A549 (cell line): ENCODE results near the gene SLC30A7. TPM values are rescaled to one million over a fixed set of nuclear protein-coding genes. Genes with fewer than 3 reads are reported as not detected.
A peak's percentile ranks its signal among the peaks of the same experiment; 100 is the strongest.

Experiments
- ATAC-seq, 2 experiments: fragments of 200-7000 bp in 1 of 2; fragments of >200 bp in 1 of 2; cut with Nextera tagmentation in 1 of 2; cut with Tn5 transposase in 1 of 2; 3 replicates each; pipeline versions ENCODE4 v1.8.0 to v1.9.1; 2018 to 2020; ENCODE audit warnings: mild to moderate bottlenecking in 1 of 2, moderate library complexity in 1 of 2
- CTCF ChIA-PET: fragments of 300-600 bp; sonication (Branson Sonifier 250); formaldehyde crosslinking; extraction: SDS; loops from one replicate; lab custom pipeline; 2021; ENCODE audit warnings: antibody characterized with exemption, inconsistent platforms; lab: Yijun Ruan, JAX
- POLR2A ChIA-PET: fragments of 350-600 bp; formaldehyde crosslinking; extraction: SDS; loops from one replicate; lab custom pipeline; 2021; ENCODE audit warnings: antibody characterized with exemption, inconsistent platforms; lab: Yijun Ruan, JAX
- DNase-seq, 2 experiments: peaks; one replicate each; pipeline versions ENCODE4 v3.0.0 to v3.0.0-alpha.2; 2011 to 2016; ENCODE audit warnings: low read depth in 1 of 2, low spot score in 1 of 2
- FAIRE-seq: peaks from 2 replicates; lab custom pipeline; 2011; peaks lifted over from hg19 to GRCh38; lab: Jason Lieb, UNC
- H3K27ac ChIP-seq, 2 experiments: fragments of >200 bp; sonication (Bioruptor Twin); formaldehyde crosslinking; 3 replicates each; pipeline ENCODE4 v1.5.1; 2016 to 2017
- H3K4me1 ChIP-seq: fragments of >200 bp; sonication (Bioruptor Twin); formaldehyde crosslinking; 3 replicates; pipeline ENCODE4 v1.6.1; 2016
- H3K4me2 ChIP-seq: fragments of >200 bp; sonication (Bioruptor Twin); formaldehyde crosslinking; 3 replicates; pipeline ENCODE4 v1.6.1; 2016
- H3K4me3 ChIP-seq: fragments of >200 bp; sonication (Bioruptor Twin); formaldehyde crosslinking; 3 replicates; pipeline ENCODE4 v1.5.1; 2016
- H3K9me3 ChIP-seq: fragments of >200 bp; sonication (Bioruptor Twin); formaldehyde crosslinking; 3 replicates; pipeline ENCODE4 v1.6.1; 2016
- CBX8 ChIP-seq: fragments of 200-600 bp; sonication (generic); IDR thresholded peaks from 2 replicates; pipeline ENCODE4 v1.6.1; 2016
- CEBPB ChIP-seq, 2 experiments: fragments of >200 bp in 1 of 2; sonication (Bioruptor Twin) in 1 of 2; formaldehyde crosslinking in 1 of 2; IDR thresholded peaks; 2 replicates each; pipeline ENCODE4 v1.6.1; 2012 to 2016
- CTCF ChIP-seq: fragments of >200 bp; sonication (Bioruptor Twin); formaldehyde crosslinking; IDR thresholded peaks from 3 replicates; pipeline ENCODE4 v1.5.1; 2016
- EHF ChIP-seq: fragments of 250-450 bp; sonication (Bioruptor Pico); IDR thresholded peaks from 2 replicates; pipeline ENCODE4 v1.5.0; 2020; ENCODE audit warnings: mild to moderate bottlenecking
- EHMT2 ChIP-seq: fragments of 200-600 bp; sonication (generic); IDR thresholded peaks from 2 replicates; pipeline ENCODE4 v1.6.1; 2016; ENCODE audit warnings: antibody characterized with exemption, low read depth, mild to moderate bottlenecking, moderate library complexity
- EP300 ChIP-seq, 2 experiments: fragments of >200 bp; sonication (Bioruptor Twin); formaldehyde crosslinking; IDR thresholded peaks; 2 replicates in 1 of 2; 3 replicates in 1 of 2; pipeline ENCODE4 v1.6.1; 2016 to 2017
- FOSL2 ChIP-seq, 2 experiments: fragments of 450-650 bp in 1 of 2; fragments of >200 bp in 1 of 2; sonication (Bioruptor Twin) in 1 of 2; formaldehyde crosslinking; IDR thresholded peaks; 2 replicates each; pipeline versions ENCODE4 v1.5.0 to v1.6.1; 2016 to 2020; ENCODE audit warnings: mild to moderate bottlenecking in 1 of 2, moderate library complexity in 1 of 2
- FOXS1 ChIP-seq: fragments of 250-450 bp; sonication (Bioruptor Pico); IDR thresholded peaks from 2 replicates; pipeline ENCODE4 v1.5.0; 2020; ENCODE audit warnings: mild to moderate bottlenecking, moderate library complexity
- GATA3 ChIP-seq: IDR thresholded peaks from 2 replicates; pipeline ENCODE4 v1.6.1; 2012; ENCODE audit warnings: borderline replicate concordance
- HES2 ChIP-seq: fragments of >200 bp; sonication (Bioruptor Twin); formaldehyde crosslinking; IDR thresholded peaks from 2 replicates; pipeline ENCODE4 v1.6.1; 2016
- HEYL ChIP-seq: fragments of 250-450 bp; sonication (Bioruptor Pico); IDR thresholded peaks from 2 replicates; pipeline ENCODE4 v1.8.0; 2021; ENCODE audit warnings: mild to moderate bottlenecking, moderate library complexity
- JUNB ChIP-seq: fragments of >200 bp; sonication (Bioruptor Twin); formaldehyde crosslinking; IDR thresholded peaks from 2 replicates; pipeline ENCODE4 v1.6.1; 2016
- MYC ChIP-seq: IDR thresholded peaks from 2 replicates; pipeline ENCODE4 v1.6.1; 2012; ENCODE audit warnings: mild to moderate bottlenecking, inconsistent platforms, low read length, improper control_type of control experiment, borderline replicate concordance
- PBX3 ChIP-seq: IDR thresholded peaks from 2 replicates; pipeline ENCODE4 v1.6.1; 2012
- PHF8 ChIP-seq: fragments of 200-600 bp; sonication (generic); IDR thresholded peaks from 2 replicates; pipeline ENCODE4 v1.6.1; 2016; ENCODE audit warnings: low read depth, mild to moderate bottlenecking, antibody characterized with exemption, moderate library complexity, borderline replicate concordance
- RARB ChIP-seq: fragments of 250-450 bp; sonication (Bioruptor Pico); IDR thresholded peaks from 2 replicates; pipeline ENCODE4 v1.8.0; 2021; ENCODE audit warnings: mild to moderate bottlenecking, moderate library complexity
- RCOR1 ChIP-seq: fragments of 150-350 bp; IDR thresholded peaks from 2 replicates; pipeline ENCODE4 v1.6.1; 2014; ENCODE audit warnings: antibody characterized with exemption, low read length, low read depth
- RFX5 ChIP-seq: fragments of 450-650 bp; IDR thresholded peaks from 2 replicates; pipeline ENCODE4 v1.7.1; 2014; ENCODE audit warnings: antibody characterized with exemption, mild to moderate bottlenecking, moderate library complexity
- ZC3H11A ChIP-seq: fragments of 450-650 bp; IDR thresholded peaks from 2 replicates; pipeline ENCODE4 v1.6.1; 2014; ENCODE audit warnings: antibody characterized with exemption, mild to moderate bottlenecking
- WGBS: methylation state at CpG from one replicate; pipeline ENCODE4 v1.1.6; 2017; ENCODE audit errors: missing lambda C conversion rate; 5-methylcytosine and 5-hydroxymethylcytosine counted together
- polyA plus RNA-seq, 4 experiments: library from polyadenylated mRNA; depleted of rRNA in 3 of 4; stranded (reverse); fragments of >200 nt; fragmentation: RNase III in 1 of 4; extraction: RNeasy Plus Mini Kit Qiagen cat#74134 plus additional on column Dnase treatment in 1 of 4; gene quantifications; 2 replicates in 3 of 4; 3 replicates in 1 of 4; pipeline ENCODE4 v1.2.3, GENCODE V29; 2011 to 2017
- TF ChIP-seq, protein P1 (sequence below): fragments of 200-600 bp; sonication (generic); IDR thresholded peaks from 2 replicates; pipeline ENCODE4 v1.6.1; 2016; ENCODE audit warnings: antibody characterized with exemption, mild to moderate bottlenecking, moderate library complexity
- TF ChIP-seq, protein P2 (sequence below): fragments of >200 bp; sonication (Bioruptor Twin); formaldehyde crosslinking; IDR thresholded peaks from 3 replicates; pipeline ENCODE4 v1.6.1; 2016

The SLC30A7 gene
- polyA plus RNA-seq, 2 of the 4 experiments (the other 2 are of a cell fraction): 4.3 to 9.6 TPM

GRCh38 chr1:101005183-101005582 is 109.3 kb downstream of the SLC30A7 start:
- DNase-seq: no peak
- ATAC-seq: no peak
- TF ChIP-seq RARB (CRISPR knock-in tag) (no peak), CEBPB (IDR thresholded peaks at IDR 0.05) (no peak), PBX3 (no peak), EP300 (IDR thresholded peaks at IDR 0.05) (no peak), HEYL (CRISPR knock-in tag) (no peak), MYC (no peak), CBX8 (no peak), HES2 (no peak), CTCF (no peak), EHF (CRISPR knock-in tag) (no peak), JUNB (no peak), GATA3 (no peak), EHMT2 (no peak)
- TF ChIP-seq, protein P1, sequence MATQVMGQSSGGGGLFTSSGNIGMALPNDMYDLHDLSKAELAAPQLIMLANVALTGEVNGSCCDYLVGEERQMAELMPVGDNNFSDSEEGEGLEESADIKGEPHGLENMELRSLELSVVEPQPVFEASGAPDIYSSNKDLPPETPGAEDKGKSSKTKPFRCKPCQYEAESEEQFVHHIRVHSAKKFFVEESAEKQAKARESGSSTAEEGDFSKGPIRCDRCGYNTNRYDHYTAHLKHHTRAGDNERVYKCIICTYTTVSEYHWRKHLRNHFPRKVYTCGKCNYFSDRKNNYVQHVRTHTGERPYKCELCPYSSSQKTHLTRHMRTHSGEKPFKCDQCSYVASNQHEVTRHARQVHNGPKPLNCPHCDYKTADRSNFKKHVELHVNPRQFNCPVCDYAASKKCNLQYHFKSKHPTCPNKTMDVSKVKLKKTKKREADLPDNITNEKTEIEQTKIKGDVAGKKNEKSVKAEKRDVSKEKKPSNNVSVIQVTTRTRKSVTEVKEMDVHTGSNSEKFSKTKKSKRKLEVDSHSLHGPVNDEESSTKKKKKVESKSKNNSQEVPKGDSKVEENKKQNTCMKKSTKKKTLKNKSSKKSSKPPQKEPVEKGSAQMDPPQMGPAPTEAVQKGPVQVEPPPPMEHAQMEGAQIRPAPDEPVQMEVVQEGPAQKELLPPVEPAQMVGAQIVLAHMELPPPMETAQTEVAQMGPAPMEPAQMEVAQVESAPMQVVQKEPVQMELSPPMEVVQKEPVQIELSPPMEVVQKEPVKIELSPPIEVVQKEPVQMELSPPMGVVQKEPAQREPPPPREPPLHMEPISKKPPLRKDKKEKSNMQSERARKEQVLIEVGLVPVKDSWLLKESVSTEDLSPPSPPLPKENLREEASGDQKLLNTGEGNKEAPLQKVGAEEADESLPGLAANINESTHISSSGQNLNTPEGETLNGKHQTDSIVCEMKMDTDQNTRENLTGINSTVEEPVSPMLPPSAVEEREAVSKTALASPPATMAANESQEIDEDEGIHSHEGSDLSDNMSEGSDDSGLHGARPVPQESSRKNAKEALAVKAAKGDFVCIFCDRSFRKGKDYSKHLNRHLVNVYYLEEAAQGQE: no peak
- TF ChIP-seq, protein P2, sequence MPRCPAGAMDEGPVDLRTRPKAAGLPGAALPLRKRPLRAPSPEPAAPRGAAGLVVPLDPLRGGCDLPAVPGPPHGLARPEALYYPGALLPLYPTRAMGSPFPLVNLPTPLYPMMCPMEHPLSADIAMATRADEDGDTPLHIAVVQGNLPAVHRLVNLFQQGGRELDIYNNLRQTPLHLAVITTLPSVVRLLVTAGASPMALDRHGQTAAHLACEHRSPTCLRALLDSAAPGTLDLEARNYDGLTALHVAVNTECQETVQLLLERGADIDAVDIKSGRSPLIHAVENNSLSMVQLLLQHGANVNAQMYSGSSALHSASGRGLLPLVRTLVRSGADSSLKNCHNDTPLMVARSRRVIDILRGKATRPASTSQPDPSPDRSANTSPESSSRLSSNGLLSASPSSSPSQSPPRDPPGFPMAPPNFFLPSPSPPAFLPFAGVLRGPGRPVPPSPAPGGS: no peak
- POLR2A ChIA-PET: no interaction called here
- WGBS: 100% methylated on average over 1 of the region's 1 CpG
- CTCF ChIA-PET: no interaction called here
- H3K4me3 ChIP-seq: no peak overlapping the region
- H3K4me2 ChIP-seq: peak overlapping the region; percentile 64
- H3K9me3 ChIP-seq: no peaks in the 10 kb centered on the region
- FAIRE-seq: no peak
- peak overlapping the region in 1 of 2 experiments; percentile 61; a peak in 1 of 6 replicates for H3K27ac ChIP-seq
- H3K4me1 ChIP-seq: peaks cover 46% of the 10 kb centered on the region

DNA sequence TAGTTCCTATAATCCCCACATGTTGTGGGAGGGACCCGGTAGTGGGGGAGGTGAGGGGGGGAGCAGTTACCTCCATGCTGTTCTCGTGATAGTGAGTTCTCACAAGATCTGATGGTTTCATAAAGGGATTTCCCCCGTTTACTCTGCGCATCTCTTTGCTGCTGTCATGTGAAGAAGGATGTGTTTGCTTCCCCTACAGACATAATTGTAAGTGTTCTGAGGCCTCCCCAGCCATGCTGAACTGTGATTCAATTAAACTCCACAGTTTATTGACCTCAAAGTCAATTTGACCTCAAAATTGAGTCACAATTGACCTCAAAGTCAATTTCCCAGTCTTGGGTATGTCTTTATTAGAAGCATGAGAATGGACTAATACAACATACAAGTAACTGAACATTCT is 110.0 kb downstream of the SLC30A7 start:
- FAIRE-seq: no peak
- WGBS: 91% methylated on average over 4 of the region's 4 CpGs
- ATAC-seq: no peak

More for the DNA sequence above, 110.0 kb downstream of the SLC30A7 start:
- Histone ChIP-seq H3K4me3 (no peak overlapping the region), H3K9me3 (no peaks in the 10 kb centered on the region), H3K4me2 (no peak overlapping the region), H3K27ac (peak overlapping the region in 1 of 2 experiments; percentile 61; a peak in 1 of 6 replicates), H3K4me1 (peaks cover 46% of the 10 kb centered on the region)
- TF ChIP-seq MYC: no peak
- no peak for TF ChIP-seq CEBPB (IDR thresholded peaks at IDR 0.05)
- TF ChIP-seq FOSL2 (IDR thresholded peaks at IDR 0.05): no peak
- TF ChIP-seq FOSL2 (CRISPR knock-in tag; IDR thresholded peaks at IDR 0.05): no peak
- TF ChIP-seq PHF8: no peak
- no peak for TF ChIP-seq RCOR1
- no peak for TF ChIP-seq ZC3H11A
- TF ChIP-seq FOXS1 (CRISPR knock-in tag): no peak
- TF ChIP-seq RFX5: no peak
- no peak for DNase-seq
- POLR2A ChIA-PET: no interaction called here
- CTCF ChIA-PET: no interaction called here
